Occipital lobe (tissue), 2 donors: ENCODE data around the gene RAB4A. TPM values are rescaled to one million over a fixed set of nuclear protein-coding genes. Genes with fewer than 3 reads are reported as not detected.

Experiments used
- DNase-seq: peaks from one replicate; lab custom pipeline; 2025; lab: John Stamatoyannopoulos, UW
- total RNA-seq: library from RNA; depleted of rRNA; stranded (reverse); fragments of >200 nt; gene quantifications from one replicate; pipeline ENCODE4 v1.2.3, GENCODE V29; 2014

RAB4A gene
- total RNA-seq, 1 donor from 2014 or later = 46.5 TPM

DNA sequence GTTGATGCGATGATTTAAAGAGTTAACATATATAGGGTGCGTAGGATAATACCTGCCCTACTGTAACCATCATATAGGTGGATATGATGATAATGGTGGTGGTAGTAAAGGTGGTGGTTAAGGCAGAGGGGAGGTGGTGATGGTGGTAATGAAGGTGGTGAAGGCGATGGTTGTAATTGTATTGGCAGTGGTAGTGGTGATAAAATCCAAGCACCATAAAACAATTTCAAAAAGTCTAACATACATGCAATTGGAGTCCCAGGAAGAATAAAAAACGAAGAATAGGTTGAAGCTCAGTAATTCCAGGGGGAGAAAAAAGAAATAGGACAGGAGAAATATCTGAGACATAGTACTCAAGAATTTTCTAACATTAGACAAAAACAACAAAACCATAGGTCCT lies 27.3 kb upstream of the RAB4A start:
- no peak for DNase-seq

GRCh38 chr1:229244091-229244490 lies 26.8 kb upstream of the RAB4A start:
- DNase-seq = no peak

GRCh38 chr1:229247871-229248270 lies 23.0 kb upstream of the RAB4A start:
- DNase-seq = no peak

DNA sequence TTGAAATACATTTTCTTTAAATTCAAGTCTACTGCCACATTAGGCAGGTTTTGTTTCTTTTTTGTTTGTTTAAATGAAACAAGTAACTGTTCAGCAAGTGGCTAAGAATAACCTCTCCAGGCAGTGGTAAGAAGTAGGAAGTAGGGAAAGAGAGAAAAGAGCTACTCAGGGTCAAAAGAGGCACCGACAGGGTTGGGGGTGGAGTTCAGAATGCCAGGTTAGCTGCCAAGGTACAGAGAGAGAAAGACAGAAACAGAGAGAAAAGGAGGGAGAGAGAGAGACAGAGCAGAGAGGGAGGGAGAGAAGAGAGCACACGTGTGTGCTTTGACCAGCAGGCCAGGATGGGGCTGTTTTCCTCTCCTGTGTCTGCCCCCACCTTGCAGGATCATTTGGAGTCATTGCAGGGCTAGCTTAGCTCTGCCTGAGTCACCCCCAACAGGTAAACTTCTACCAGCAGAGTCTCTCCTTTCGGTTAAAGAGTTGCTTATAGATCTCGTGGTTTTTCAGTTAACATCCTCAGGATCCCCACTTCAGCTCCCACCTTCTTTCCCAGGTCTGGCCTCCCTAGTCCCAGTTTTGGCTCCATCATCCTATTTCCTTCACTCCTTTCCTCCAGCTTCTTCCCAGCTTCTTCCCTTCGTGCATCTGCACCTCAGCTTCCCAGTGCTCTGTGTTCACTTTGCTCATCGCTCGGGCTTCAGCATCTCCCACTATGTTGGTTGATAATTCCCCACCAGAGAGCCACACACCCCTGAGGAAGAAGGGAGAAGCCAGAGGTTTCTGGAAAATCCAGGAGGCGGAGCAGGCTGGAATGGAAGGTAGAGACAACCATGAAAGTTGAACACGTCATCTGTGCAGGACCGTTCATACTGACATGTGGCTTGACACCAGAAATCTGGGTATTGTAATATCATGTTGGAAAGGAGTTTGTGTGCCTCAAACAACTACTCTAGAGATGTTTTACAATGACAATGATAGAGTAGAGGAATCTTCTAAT lies 21.8 kb upstream of the RAB4A start:
- DNase-seq = no peak

DNA sequence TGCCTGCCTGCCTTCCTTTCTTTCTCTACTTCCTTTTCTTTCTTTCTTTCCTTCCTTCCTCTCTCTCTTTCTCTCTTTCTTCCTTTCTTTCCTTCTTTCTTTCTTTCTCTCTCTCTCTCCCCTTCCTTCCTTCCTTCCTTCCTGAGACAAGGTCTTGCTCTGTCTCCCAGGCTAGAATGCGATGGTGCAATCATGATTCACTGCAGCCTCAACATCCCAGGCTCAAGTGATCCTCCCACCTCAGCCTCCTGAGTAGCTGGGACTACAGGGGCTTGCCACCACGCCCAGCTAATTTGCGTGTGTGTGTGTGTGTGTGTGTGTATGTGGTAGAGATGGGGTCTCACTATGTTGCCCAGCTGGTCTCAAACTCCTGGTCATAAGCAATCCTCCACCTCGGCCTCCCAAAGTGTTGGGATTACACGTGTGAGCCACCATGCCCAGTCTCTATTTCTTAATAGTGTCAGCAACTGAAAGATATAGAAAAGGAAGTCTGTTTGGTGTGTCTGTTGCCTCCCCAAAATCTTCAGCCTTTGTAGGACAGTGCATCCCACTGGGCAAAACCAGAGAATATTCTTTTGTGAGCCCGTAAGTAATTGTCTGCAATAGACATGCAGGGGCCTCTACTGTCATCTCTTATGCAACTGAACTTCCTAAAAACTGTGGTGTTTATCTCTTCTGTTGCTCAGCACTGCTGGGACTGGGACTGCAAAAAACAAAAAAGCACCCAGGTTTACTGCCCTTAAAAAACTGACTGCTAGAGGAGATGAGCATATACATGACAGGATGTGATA lies 20.9 kb upstream of the RAB4A start:
- no peak for DNase-seq

GRCh38 chr1:229251185-229251584 lies 19.7 kb upstream of the RAB4A start:
- DNase-seq = no peak

DNA sequence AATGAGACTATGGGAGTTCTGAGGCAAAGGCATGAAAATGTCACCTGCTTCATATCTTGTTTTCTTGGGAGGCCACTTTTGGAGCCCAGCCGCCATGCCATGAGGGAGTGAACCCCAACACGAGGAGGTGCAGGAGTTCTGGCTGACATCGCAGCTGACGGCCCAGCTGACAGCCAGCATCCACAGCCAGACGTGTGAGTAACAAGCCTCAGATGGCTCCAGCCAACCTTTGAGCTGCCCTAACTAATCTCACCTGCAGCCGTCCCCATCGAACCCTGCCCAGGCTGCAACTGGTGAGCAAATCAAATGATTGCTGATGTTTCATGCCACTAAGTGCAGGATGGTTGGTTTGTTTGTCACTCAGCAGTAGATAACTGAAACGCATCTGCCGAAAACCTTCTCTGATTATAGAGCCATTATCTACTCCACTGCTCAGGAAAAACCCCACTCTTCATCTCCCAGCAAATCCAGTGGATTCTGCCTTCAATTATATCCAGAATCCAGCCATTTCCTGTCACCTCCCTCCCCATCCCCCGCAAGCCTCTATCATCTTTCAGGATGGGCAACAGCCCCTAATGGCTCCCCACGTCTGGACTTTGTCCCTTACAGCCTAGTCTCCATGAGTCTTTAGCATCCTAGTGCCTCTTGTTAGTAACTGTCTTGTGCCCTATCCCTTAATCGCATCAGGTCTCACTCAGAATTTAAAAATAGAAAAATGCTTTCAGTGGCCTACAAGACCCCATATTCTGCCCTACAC lies 18.5 kb upstream of the RAB4A start:
- DNase-seq = no peak

DNA sequence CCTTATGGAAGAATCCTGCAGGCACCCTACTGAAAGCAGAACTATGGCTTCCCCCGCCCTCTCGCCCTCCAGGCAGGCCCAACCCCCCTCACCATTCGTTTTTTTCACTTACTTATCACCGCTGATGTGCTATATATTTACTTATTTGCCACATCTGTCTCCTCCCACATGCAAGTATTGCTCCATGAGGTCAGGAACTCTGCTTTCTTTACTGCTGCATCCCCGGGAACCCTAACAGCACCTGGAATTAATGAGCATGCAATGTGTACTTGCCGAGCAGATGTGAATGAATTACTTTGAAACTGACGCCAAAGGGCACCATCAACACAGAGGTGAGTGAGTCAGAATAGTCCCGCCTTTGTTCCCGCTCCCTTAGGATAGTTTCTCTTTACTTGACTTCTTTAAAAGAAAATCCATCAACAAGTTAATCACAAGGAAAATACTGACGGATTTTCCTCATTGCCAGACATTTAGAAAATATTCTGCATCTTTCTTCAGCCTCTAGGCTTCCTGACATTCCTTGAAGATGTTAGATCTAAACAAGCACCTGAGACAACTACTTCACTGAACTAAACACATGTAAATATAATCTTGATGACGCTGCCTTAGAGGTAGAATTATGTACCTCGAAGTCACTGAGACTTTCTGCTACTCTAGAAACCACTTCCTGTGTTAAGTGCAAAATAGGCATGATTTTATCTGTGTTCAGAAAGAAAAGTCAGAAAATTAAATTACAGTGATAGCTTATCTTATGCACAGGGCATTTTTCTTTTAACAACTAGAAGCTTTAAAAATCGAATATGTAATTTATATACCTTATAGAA lies 17.5 kb upstream of the RAB4A start:
- no peak for DNase-seq

GRCh38 chr1:229254910-229255541 lies 15.9 kb upstream of the RAB4A start:
- DNase-seq = no peak

DNA sequence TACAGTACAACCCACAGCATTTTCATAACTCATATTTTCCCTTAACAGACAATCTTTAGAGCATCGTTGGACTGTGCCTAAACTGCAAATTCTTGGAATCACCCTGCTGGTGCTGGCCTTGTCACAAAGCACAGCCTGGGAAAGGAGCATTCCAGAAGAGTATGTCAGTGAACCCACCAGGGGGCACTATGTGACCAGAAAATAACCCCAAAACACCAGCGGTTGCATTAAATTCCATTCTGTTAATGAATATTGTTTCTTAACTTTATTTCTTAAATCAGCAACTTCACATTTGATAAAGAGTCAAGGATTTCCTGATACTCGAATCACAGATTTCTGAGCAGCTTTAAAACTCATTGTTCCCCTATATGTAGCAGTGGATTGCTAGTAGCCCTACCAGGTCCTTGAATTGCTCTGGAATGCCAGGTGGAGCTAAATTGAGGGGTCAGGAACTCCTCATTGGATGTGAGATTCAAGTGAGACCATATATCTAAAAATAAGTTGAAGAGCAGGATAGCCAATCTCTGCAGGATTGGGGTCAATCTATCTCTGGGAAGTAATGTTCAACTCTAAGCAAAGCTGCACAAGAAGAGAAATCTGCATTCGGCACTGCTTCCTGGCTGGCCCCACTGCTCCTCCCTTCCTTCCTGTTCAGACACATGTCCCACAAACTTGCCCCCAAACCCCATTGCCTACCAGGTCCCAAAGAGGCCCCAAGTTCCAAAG lies 12.7 kb upstream of the RAB4A start:
- DNase-seq = peak; percentile 55

DNA sequence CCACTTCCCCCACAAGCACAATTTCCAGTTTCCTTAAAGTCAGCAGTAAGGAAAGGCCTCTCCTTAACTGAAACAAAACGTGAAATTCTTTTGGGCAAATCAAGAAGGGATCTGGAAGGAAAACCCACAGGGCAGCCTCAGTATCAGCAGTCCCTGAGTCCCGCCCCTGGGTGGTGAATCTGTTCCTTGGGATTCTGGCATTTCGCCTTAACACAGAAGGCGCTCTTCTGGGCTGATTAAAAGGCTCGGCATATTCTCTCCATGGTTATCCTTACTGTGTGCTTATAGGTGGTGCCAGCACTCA lies 12.2 kb upstream of the RAB4A start:
- no peak for DNase-seq

DNA sequence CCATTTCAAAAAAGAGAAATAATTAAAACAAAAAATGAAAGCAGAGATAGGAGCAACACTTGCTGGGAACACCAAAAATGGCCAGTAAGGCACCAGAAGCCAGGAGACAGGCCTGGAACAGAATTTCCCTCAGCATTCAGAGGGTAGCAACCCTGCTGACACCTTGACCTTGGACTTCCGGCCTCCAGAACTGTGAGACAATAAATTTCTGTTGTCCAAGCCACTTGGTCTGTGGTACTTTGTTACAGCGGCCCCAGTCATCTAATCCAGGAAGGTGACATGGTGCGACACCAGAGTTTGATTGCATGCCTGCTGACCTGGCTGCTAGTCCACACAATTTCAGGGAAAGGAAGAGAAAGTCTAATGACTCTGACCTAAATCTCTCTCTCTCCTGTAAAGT lies 10.6 kb upstream of the RAB4A start:
- no peak for DNase-seq

DNA sequence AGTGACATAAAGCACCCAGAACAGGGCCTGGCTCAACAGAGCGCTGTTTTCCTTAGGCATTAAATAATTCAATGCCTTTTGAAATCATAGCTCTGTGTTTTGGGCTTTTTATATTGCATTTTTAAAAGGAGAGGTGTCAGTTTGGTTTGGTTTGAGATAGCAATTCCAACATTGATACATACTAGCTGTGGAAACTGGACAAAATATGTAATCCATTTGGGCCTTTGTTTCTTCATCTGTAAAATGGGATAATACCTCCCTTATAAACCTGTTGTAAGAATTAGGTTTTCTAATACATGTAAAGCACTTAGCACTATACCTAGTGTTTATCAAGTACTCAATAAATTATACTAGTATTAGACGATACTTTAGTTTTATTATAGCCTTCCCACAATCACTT lies 8.7 kb upstream of the RAB4A start:
- no peak for DNase-seq

DNA sequence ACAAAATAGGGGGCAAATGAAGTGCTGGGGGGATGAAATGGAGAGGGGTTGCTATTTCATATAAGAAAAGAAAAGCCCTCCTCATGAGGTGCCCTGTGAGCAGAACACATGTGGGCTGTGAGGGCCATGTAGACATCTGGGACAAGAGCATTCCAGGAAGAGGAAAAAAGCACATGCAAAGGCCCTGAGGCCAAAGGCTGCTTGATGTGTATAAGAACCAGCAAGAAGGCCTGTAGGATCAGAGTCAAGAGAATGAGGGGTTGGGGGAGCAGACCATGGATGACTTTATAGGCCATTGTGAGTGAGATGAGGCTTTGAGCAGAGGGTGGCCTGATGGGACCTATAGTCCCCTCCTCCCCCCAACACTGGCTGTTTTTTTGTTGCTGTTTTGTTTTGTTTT lies 7.7 kb upstream of the RAB4A start:
- DNase-seq = no peak

DNA sequence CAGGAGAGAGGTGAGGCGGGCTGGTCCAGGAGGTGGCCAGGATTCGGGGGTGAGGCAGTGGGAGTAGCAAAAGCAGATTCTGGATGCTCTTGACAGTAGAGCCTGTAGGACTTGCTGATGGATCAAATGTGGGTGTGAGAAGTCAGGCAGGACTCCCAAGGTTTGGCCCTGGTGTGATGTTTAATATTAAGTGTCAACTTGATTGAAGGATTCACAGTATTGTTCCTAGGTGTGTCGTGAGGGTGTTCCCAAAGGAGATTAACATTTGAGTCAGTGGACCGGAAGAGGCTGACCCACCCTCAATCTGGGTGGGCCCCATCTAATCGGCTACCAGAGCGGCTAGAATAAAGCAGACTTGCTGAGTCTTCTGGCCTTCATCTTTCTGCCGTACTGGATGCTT lies 6.8 kb upstream of the RAB4A start:
- DNase-seq = no peak

DNA sequence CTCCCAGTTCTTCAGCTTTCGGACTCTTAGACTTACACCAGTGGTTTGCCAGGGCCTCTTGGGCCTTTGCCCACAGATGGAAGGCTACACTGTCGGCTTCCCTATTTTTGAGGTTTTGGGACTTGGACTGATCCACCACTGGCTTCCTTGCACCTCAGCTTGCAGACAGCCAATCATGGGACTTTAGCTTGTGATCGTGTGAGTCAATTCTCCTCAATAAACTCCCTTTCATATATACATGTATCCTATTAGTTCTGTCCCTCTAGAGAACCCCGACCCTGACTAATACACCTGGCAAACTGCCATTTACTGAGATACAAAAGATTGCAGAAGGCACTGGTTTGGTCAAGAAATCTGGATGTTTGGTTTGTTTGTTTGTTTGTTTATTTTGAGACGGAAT lies 6.4 kb upstream of the RAB4A start:
- DNase-seq = no peak

GRCh38 chr1:229266274-229266673 lies 4.6 kb upstream of the RAB4A start:
- DNase-seq = no peak

GRCh38 chr1:229266832-229267500 lies 3.9 kb upstream of the RAB4A start:
- DNase-seq = no peak

GRCh38 chr1:229268505-229268904 lies 2.4 kb upstream of the RAB4A start:
- DNase-seq = no peak
